ENCODE results near the gene FOXO6. TPM values are rescaled to one million over a fixed set of nuclear protein-coding genes. Genes with fewer than 3 reads are reported as not detected.

FOXO6 gene
- total and polyA plus RNA-seq, 7 experiments from 2014 or later, result 0.66 to 1.3 TPM; not detected in 5

GRCh38 chr1:41350055-41350378, 11.2 kb upstream of the FOXO6 start:
- CTCF ChIA-PET, result no interaction called here
- H3K27ac Mint-ChIP-seq, result no peak overlapping the region

GRCh38 chr1:41351262-41352151, 9.7 kb upstream of the FOXO6 start:
- no peak overlapping the region for H3K27ac Mint-ChIP-seq
- no peaks in the 10 kb centered on the region for H3K4me1 Mint-ChIP-seq
- Histone ChIP-seq H3K4me3 (ENCODE audit: low read length) (no peak overlapping the region), H3K27ac (ENCODE audit: low read depth, low read length) (no peak overlapping the region), H3K4me1 (ENCODE audit: control insufficient read depth in 2 of 2, insufficient read depth in 2 of 2, low read length in 2 of 2) (no peaks in the 10 kb centered on the region), H3K9me3 (ENCODE audit: control insufficient read depth in 2 of 3, low read length in 3 of 3) (no peaks in the 10 kb centered on the region), H3K36me3 (ENCODE audit: control insufficient read depth in 2 of 3, insufficient read depth in 3 of 3, low read length in 3 of 3) (no peaks in the 10 kb centered on the region), H3K27me3 (ENCODE audit: control insufficient read depth in 2 of 2, insufficient read depth in 2 of 2, low read length in 2 of 2) (no peaks in the 10 kb centered on the region)
- CTCF ChIA-PET, result no interaction called here
- ATAC-seq (no peak), DNase-seq (no peak)
- intact Hi-C loops (cut with micrococcal nuclease), result no loop called here
- H3K36me3 Mint-ChIP-seq, result no peaks in the 10 kb centered on the region
- no peaks in the 10 kb centered on the region for H3K9me3 Mint-ChIP-seq
- peaks cover 5 to 30% (median 17%) of the 10 kb centered on the region in 5 donors for H3K27me3 Mint-ChIP-seq
- no peak overlapping the region for H3K4me3 Mint-ChIP-seq
- POLR2A ChIA-PET, result no interaction called here

More at GRCh38 chr1:41350055-41350378, 11.2 kb upstream of the FOXO6 start:
- no peak overlapping the region for H3K4me3 ChIP-seq (ENCODE audit: low read length)
- H3K36me3 ChIP-seq (ENCODE audit: control insufficient read depth in 2 of 3, insufficient read depth in 3 of 3, low read length in 3 of 3), result no peaks in the 10 kb centered on the region
- H3K9me3 ChIP-seq (ENCODE audit: control insufficient read depth in 2 of 3, low read length in 3 of 3), result no peaks in the 10 kb centered on the region
- H3K4me1 Mint-ChIP-seq, result no peaks in the 10 kb centered on the region
- intact Hi-C loops (cut with micrococcal nuclease), result no loop called here
- H3K27me3 Mint-ChIP-seq, result peaks cover 5 to 32% (median 17%) of the 10 kb centered on the region in 5 donors
- H3K4me3 Mint-ChIP-seq, result no peak overlapping the region
- DNase-seq (no peak), ATAC-seq (no peak)
- POLR2A ChIA-PET, result no interaction called here
- no peaks in the 10 kb centered on the region for H3K36me3 Mint-ChIP-seq
- H3K27me3 ChIP-seq (ENCODE audit: control insufficient read depth in 2 of 2, insufficient read depth in 2 of 2, low read length in 2 of 2), result no peaks in the 10 kb centered on the region
- peaks cover 0 to 1% (median 0%) of the 10 kb centered on the region in 11 donors for H3K9me3 Mint-ChIP-seq
- no peak overlapping the region for H3K27ac ChIP-seq (ENCODE audit: low read depth, low read length)
- H3K4me1 ChIP-seq (ENCODE audit: control insufficient read depth in 2 of 2, insufficient read depth in 2 of 2, low read length in 2 of 2), result no peaks in the 10 kb centered on the region

GRCh38 chr1:41353744-41354143, 7.5 kb upstream of the FOXO6 start:
- no peak for DNase-seq
- ChIA-PET POLR2A (no interaction called here), CTCF (no interaction called here)
- no peaks in the 10 kb centered on the region for H3K4me1 ChIP-seq (ENCODE audit: control insufficient read depth in 2 of 2, insufficient read depth in 2 of 2, low read length in 2 of 2)
- no peaks in the 10 kb centered on the region for H3K9me3 Mint-ChIP-seq
- no peak for ATAC-seq
- no peak overlapping the region for H3K27ac ChIP-seq (ENCODE audit: low read depth, low read length)
- H3K27me3 ChIP-seq (ENCODE audit: control insufficient read depth in 2 of 2, insufficient read depth in 2 of 2, low read length in 2 of 2), result no peaks in the 10 kb centered on the region
- H3K9me3 ChIP-seq (ENCODE audit: control insufficient read depth in 2 of 3, low read length in 3 of 3), result no peaks in the 10 kb centered on the region
- H3K36me3 ChIP-seq (ENCODE audit: control insufficient read depth in 2 of 3, insufficient read depth in 3 of 3, low read length in 3 of 3), result no peaks in the 10 kb centered on the region
- H3K36me3 Mint-ChIP-seq, result no peaks in the 10 kb centered on the region
- H3K4me3 Mint-ChIP-seq, result no peak overlapping the region
- H3K4me3 ChIP-seq (ENCODE audit: low read length), result no peak overlapping the region
- intact Hi-C loops (cut with micrococcal nuclease), result no loop called here
- peak overlapping the region in 2 of 9 donors; percentile 36 to 42 for H3K27ac Mint-ChIP-seq
- H3K4me1 Mint-ChIP-seq, result peaks cover 0 to 7% (median 0%) of the 10 kb centered on the region in 7 donors
- peaks cover 10 to 29% (median 22%) of the 10 kb centered on the region in 5 donors for H3K27me3 Mint-ChIP-seq

DNA sequence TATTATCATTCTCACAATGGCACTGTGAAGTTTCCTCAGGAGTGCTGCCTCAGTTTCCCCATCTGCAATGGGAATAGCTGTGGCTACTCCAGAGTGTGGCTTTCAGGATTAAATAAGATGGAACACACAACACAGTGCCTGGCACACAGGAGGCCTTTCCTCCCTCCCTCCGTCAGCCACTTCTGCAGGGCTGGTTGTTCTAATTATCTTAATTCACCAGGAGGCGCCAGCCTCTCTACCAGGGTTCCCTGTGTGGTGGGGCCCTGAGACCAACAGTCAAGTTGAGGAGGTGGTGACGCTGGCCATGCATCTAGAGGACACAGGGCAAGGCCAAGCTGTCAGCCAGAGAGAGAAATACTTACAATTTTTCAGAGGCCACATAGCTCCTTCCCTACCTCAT, 6.3 kb upstream of the FOXO6 start:
- Mint-ChIP-seq H3K4me1 (peaks cover 0 to 8% (median under 1%) of the 10 kb centered on the region in 7 donors), H3K27ac (no peak overlapping the region), H3K4me3 (no peak overlapping the region), H3K27me3 (peaks cover 6 to 31% (median 23%) of the 10 kb centered on the region in 5 donors), H3K9me3 (no peaks in the 10 kb centered on the region), H3K36me3 (no peaks in the 10 kb centered on the region)
- no peak overlapping the region for H3K4me3 ChIP-seq (ENCODE audit: low read length)
- intact Hi-C loops (cut with micrococcal nuclease), result no loop called here
- H3K27ac ChIP-seq (ENCODE audit: low read depth, low read length), result no peak overlapping the region
- H3K9me3 ChIP-seq (ENCODE audit: control insufficient read depth in 2 of 3, low read length in 3 of 3), result no peaks in the 10 kb centered on the region
- CTCF ChIA-PET, result no interaction called here
- DNase-seq (no peak), ATAC-seq (no peak)
- no peaks in the 10 kb centered on the region for H3K36me3 ChIP-seq (ENCODE audit: control insufficient read depth in 2 of 3, insufficient read depth in 3 of 3, low read length in 3 of 3)
- POLR2A ChIA-PET, result no interaction called here
- no peaks in the 10 kb centered on the region for H3K4me1 ChIP-seq (ENCODE audit: control insufficient read depth in 2 of 2, insufficient read depth in 2 of 2, low read length in 2 of 2)
- no peaks in the 10 kb centered on the region for H3K27me3 ChIP-seq (ENCODE audit: control insufficient read depth in 2 of 2, insufficient read depth in 2 of 2, low read length in 2 of 2)

GRCh38 chr1:41355356-41355755, 5.9 kb upstream of the FOXO6 start:
- peaks cover 5 to 30% (median 20%) of the 10 kb centered on the region in 5 donors for H3K27me3 Mint-ChIP-seq
- Histone ChIP-seq H3K9me3 (ENCODE audit: control insufficient read depth in 2 of 3, low read length in 3 of 3) (no peaks in the 10 kb centered on the region), H3K27me3 (ENCODE audit: control insufficient read depth in 2 of 2, insufficient read depth in 2 of 2, low read length in 2 of 2) (no peaks in the 10 kb centered on the region), H3K27ac (ENCODE audit: low read depth, low read length) (no peak overlapping the region), H3K4me3 (ENCODE audit: low read length) (no peak overlapping the region), H3K4me1 (ENCODE audit: control insufficient read depth in 2 of 2, insufficient read depth in 2 of 2, low read length in 2 of 2) (peaks cover under 1% of the 10 kb centered on the region in 2 donors), H3K36me3 (ENCODE audit: control insufficient read depth in 2 of 3, insufficient read depth in 3 of 3, low read length in 3 of 3) (no peaks in the 10 kb centered on the region)
- H3K27ac Mint-ChIP-seq, result no peak overlapping the region
- ATAC-seq (no peak), DNase-seq (no peak)
- no peaks in the 10 kb centered on the region for H3K36me3 Mint-ChIP-seq
- ChIA-PET CTCF (no interaction called here), POLR2A (no interaction called here)
- H3K4me3 Mint-ChIP-seq, result no peak overlapping the region
- H3K9me3 Mint-ChIP-seq, result no peaks in the 10 kb centered on the region
- H3K4me1 Mint-ChIP-seq, result peaks cover 0 to 12% (median 5%) of the 10 kb centered on the region in 7 donors
- intact Hi-C loops (cut with micrococcal nuclease), result no loop called here

DNA sequence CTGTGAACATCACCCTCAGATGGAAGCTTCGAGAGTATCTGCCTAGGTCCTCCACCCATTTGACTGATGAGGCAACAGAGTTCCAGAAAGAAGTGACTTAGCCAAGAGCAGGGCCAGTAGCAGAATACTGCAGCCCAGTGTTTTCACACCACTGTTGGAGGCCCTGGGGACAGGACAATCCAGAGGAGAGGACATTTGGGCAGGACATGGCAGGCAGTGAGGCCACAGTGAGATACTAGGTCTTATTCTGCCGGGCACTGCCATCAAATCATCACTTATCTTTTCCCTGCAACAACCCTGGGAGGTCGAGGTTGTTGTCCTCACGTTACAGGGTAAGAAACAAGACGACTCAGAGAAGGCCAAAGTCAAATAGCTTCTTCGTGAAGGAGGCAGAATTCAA, 5.5 kb upstream of the FOXO6 start:
- Mint-ChIP-seq H3K36me3 (no peaks in the 10 kb centered on the region), H3K4me3 (no peak overlapping the region), H3K27me3 (peaks cover 5 to 30% (median 20%) of the 10 kb centered on the region in 5 donors), H3K27ac (no peak overlapping the region), H3K9me3 (no peaks in the 10 kb centered on the region), H3K4me1 (peaks cover 0 to 16% (median 7%) of the 10 kb centered on the region in 7 donors)
- ATAC-seq, result no peak
- Histone ChIP-seq H3K9me3 (ENCODE audit: control insufficient read depth in 2 of 3, low read length in 3 of 3) (no peaks in the 10 kb centered on the region), H3K27me3 (ENCODE audit: control insufficient read depth in 2 of 2, insufficient read depth in 2 of 2, low read length in 2 of 2) (no peaks in the 10 kb centered on the region), H3K36me3 (ENCODE audit: control insufficient read depth in 2 of 3, insufficient read depth in 3 of 3, low read length in 3 of 3) (no peaks in the 10 kb centered on the region), H3K27ac (ENCODE audit: low read depth, low read length) (no peak overlapping the region), H3K4me3 (ENCODE audit: low read length) (no peak overlapping the region), H3K4me1 (ENCODE audit: control insufficient read depth in 2 of 2, insufficient read depth in 2 of 2, low read length in 2 of 2) (peaks cover 4% of the 10 kb centered on the region in 2 donors)
- no peak for DNase-seq
- intact Hi-C loops (cut with micrococcal nuclease), result no loop called here
- ChIA-PET CTCF (no interaction called here), POLR2A (no interaction called here)

DNA sequence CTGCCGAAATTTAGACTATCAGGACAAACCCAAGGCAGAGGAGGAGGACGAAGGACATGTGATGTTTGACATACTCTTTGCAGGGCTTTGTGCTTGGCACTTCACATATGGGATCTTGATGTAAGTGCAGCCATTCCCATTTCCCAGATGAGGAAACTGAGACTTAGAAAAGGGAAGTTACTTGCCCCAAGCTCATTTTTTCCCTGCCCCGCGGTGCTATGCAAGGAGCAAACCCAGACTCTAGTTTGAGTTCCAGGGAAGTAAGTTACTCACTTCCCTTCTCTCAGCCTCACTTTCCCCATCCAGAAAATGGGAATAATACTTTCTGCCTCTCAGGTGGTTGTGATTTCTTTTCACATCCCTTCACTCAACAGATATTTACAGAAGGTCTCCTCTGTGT, 4.5 kb upstream of the FOXO6 start:
- Mint-ChIP-seq H3K36me3 (no peaks in the 10 kb centered on the region), H3K27me3 (peaks cover 5 to 30% (median 20%) of the 10 kb centered on the region in 5 donors), H3K27ac (no peak overlapping the region), H3K4me1 (peaks cover 0 to 17% (median 7%) of the 10 kb centered on the region in 7 donors), H3K4me3 (no peak overlapping the region), H3K9me3 (no peaks in the 10 kb centered on the region)
- H3K27ac ChIP-seq (ENCODE audit: low read depth, low read length), result no peak overlapping the region
- H3K4me1 ChIP-seq (ENCODE audit: control insufficient read depth in 2 of 2, insufficient read depth in 2 of 2, low read length in 2 of 2), result peaks cover 4 to 6% of the 10 kb centered on the region in 2 donors
- ATAC-seq (no peak), DNase-seq (no peak)
- intact Hi-C loops (cut with micrococcal nuclease), result no loop called here
- no peaks in the 10 kb centered on the region for H3K27me3 ChIP-seq (ENCODE audit: control insufficient read depth in 2 of 2, insufficient read depth in 2 of 2, low read length in 2 of 2)
- H3K9me3 ChIP-seq (ENCODE audit: control insufficient read depth in 2 of 3, low read length in 3 of 3), result no peaks in the 10 kb centered on the region
- H3K4me3 ChIP-seq (ENCODE audit: low read length), result no peak overlapping the region
- ChIA-PET POLR2A (no interaction called here), CTCF (no interaction called here)
- no peaks in the 10 kb centered on the region for H3K36me3 ChIP-seq (ENCODE audit: control insufficient read depth in 2 of 3, insufficient read depth in 3 of 3, low read length in 3 of 3)

Measured in naive thymus-derived CD4-positive, alpha-beta T cell (primary cell).